GM12892 (cell line): ENCODE results near the gene TRAPPC1.
"Not testable (repeated sequence)": the region's sequence is repeated elsewhere in the genome, so short reads cannot be mapped to it uniquely, and the experiment has no call there.

Source experiments
- DNase-seq: peaks from one replicate; pipeline ENCODE4 v3.0.0; 2011; ENCODE audit not compliant: insufficient read length
- FAIRE-seq: peaks from 2 replicates; lab custom pipeline; 2011; peaks lifted over from hg19 to GRCh38; lab: Jason Lieb, UNC
- POLR2A ChIP-seq: IDR thresholded peaks from 2 replicates; pipeline ENCODE4 v1.6.1; 2011; ENCODE audit warnings: low read depth, low read length, control low read depth
- POLR2AphosphoS5 ChIP-seq: IDR thresholded peaks from 2 replicates; pipeline ENCODE4 v1.6.1; 2011; ENCODE audit warnings: low read depth, low read length, control low read depth
- TAF1 ChIP-seq: IDR thresholded peaks from 2 replicates; pipeline ENCODE4 v1.6.1; 2011; ENCODE audit warnings: low read depth, mild to moderate bottlenecking, control low read depth, low read length, borderline replicate concordance

The TRAPPC1 gene

DNA sequence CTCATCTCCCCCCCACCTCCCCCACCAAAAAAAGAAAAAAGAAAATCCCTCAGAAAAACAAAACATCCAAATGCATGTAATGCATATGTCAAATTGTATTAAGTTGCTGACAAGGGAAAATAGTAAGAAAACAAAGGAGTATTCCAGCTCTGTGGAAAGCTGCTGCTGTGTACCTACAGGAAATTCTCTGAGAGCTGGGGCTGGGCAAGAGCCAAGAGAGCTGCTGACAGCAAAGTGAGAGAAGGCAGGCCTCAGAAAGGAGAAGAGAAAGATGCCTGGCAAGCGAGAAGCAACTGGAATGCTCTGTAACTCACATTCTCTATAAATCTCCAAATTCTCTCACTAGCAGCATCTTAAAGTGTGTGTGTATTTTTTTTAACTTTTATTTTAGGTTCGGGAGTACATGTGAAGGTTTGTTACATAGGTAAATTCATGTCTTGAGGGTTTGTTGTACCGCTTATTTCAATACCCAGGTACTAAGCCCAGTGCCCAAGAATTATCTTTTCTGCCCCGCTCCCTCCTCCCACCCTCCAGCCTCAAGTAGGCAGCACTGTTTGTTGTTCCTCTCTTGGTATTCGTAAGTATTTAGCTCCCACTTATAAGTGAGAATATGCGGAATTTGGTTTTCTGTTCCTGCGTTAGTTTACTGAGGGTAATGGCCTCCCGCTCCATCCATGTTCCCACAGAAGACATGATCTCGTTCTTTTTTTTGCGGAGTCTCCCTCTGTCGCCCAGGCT, 24.7 kb upstream of the TRAPPC1 start:
- FAIRE-seq (no peak), DNase-seq (no peak)
- TF ChIP-seq TAF1: no peak
- no peak for TF ChIP-seq POLR2AphosphoS5
- TF ChIP-seq POLR2A: no peak

DNA sequence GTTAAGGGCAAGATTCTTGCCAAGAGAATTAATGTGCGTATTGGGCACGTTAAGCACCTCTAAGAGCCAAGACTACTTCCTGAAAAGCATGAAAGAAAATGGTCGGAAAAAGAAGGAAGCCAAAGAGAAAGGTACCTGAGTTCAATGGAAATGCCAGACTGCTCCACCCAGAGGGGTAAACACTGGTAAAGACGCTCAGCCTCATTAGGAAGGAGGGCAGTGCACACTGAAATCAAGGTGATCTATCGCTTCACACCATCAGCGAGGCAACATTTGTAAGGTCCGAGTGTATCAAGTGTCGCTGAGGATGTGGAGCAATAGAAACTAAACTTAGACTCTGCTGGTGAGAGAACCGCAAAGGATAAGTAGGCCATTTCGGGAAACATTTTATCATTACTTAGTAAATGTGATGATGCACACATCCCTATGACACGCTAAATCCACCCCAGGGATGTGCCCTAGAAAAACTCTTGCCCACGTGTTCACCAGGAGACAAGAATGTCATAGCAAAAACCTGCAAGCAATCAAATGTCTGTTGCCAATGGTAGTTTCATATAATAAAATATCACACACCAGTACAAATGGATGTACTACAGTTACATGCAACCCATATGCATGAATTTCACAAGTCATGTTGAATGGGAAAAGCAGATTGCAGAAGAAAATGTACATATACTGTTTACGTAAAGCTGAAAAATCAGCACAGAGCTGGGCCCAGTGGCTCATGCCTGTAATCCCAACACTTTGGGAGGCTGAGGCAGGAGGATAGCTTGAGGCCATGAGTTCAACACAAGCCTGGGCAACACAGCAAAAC, 23.9 kb upstream of the TRAPPC1 start:
- no peak for FAIRE-seq
- TF ChIP-seq POLR2A (no peak), TAF1 (no peak), POLR2AphosphoS5 (no peak)
- no peak for DNase-seq

DNA sequence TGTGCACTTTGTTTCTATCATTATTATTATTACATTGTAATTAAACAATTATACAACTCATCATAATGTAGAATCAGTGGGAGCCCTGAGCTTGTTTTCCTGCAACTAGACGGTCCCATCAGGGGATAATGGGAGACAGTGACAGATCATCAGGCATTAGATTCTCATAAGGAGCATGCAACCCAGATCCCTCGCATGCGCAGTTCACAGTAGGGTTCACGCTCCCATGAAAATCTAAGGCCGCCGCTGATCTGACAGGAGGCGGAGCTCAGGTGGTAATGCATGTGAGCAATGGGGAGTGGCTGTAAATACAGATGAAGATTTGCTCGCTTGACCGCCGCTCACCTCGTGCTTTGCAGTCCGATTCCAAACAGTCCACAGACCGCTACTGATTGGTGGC, 21.5 kb upstream of the TRAPPC1 start:
- not testable (repeated sequence) for DNase-seq, FAIRE-seq

DNA sequence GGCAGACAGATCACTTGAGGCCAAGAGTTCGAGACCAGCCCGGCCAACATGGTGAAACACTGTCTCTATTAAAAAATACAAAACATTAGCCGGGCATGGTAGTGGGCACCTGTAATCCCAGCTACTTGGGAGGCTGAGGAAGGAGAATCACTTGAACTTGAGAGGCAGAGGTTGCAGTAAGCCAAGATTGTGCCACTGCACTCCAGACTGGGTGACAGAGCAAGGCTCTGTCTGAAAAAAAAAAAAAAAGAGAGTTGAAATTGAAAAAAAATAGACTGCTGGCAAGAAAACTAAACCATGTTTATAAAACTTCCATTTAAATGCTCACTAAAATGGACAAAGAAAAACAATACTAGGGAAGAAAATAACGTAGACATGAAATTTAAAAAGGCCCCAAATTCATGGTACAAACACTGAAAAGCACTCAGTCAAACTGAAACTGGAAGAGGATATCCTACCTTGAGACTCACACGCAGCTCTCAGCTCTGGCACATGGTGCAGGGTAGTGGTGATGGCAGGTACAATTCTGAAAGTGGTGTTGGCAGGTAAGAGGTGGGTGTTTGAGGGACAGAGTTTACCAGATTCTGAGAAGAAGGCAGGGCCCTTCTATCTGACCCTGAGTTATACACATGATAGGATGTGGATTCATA, 19.5 kb upstream of the TRAPPC1 start:
- TF ChIP-seq POLR2AphosphoS5 (peak; percentile 43; the same call in 1 of the 2 replicates), POLR2A (no peak), TAF1 (no peak)

DNA sequence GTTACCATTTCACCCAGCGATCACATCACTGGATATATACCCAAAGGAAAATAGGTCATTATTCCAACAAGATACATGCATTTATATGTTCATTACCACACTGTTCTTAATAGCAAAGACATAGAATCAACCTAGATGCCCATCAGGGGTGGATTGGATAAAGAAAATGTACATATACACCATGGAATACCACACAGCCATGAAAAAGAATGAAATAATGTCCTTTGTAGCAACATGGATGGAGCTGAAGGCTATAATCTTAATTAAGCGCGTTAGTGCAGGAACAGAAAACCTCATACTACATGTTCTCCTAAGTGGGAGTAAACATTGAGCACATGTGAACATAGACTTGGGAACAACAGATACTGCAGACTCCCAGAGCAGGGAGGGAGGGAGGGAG, 18.8 kb upstream of the TRAPPC1 start:
- TF ChIP-seq TAF1 (no peak), POLR2AphosphoS5 (no peak), POLR2A (no peak)
- no peak for FAIRE-seq

More for the DNA sequence above, 19.5 kb upstream of the TRAPPC1 start:
- FAIRE-seq (peak; percentile 93), DNase-seq (no peak)

DNA sequence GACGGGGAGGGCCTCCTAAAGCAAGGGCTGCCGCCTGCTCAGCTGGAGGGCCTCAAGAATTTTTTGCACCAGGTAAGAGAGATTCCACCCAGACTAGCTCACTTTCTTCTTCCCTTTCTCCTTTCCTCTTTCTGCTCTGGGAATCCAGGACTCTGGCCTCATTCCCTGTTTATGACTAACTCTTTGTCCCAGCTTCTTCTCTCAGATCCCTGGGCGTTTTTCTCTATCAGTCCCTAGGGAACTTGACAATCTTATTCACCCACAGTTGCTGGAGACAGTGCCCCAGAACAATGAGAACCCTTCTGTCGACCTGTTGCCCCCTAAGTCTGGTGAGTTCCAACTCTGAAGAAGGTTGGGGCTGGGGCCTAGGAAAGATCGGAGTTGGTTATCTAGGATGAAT, 15.9 kb upstream of the TRAPPC1 start:
- DNase-seq (no peak), FAIRE-seq (no peak)
- no peak for TF ChIP-seq POLR2A
- TF ChIP-seq POLR2AphosphoS5: no peak
- TF ChIP-seq TAF1: no peak

More for the DNA sequence above, 18.8 kb upstream of the TRAPPC1 start:
- DNase-seq: no peak

DNA sequence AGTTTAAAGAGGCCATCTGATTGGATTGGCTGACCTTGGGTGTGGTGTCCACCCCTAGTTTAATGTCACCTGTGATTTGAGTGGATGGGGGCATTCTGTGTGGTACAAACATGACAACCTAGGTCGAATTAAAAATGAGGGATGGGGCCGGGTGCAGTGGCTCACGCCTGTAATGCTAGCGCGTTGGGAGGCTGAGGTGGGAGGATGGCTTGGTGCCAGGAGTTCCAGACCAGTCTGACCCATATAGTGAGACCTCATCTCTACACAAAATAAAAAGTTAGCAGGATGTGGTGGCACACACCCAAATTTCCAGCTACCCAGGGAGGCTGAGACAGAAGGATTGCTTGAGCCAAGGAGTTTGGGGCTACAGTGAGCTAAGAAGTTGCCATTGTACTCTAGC, 14.7 kb upstream of the TRAPPC1 start:
- no peak for TF ChIP-seq POLR2AphosphoS5
- no peak for TF ChIP-seq TAF1
- TF ChIP-seq POLR2A: no peak
- DNase-seq (no peak), FAIRE-seq (no peak)

DNA sequence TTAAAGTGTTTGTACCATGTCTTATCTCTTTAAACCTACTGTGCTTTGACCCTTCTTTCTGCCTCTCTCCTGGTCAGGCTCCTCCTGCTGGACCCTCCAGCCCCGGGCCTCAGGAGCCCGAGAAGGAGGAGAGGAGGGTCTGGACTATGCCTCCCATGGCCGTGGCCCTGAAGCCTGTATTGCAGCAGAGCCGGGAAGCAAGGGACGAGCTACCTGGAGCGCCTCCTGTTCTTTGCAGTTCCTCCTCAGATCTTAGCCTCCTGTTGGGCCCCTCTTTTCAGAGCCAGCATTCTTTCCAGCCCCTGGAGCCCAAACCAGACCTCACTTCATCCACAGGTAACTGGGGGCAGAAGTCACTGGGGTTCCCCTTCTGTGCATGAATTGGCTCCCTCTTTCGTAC, 13.9 kb upstream of the TRAPPC1 start:
- DNase-seq (no peak), FAIRE-seq (no peak)
- TF ChIP-seq POLR2AphosphoS5 (no peak), TAF1 (no peak)

DNA sequence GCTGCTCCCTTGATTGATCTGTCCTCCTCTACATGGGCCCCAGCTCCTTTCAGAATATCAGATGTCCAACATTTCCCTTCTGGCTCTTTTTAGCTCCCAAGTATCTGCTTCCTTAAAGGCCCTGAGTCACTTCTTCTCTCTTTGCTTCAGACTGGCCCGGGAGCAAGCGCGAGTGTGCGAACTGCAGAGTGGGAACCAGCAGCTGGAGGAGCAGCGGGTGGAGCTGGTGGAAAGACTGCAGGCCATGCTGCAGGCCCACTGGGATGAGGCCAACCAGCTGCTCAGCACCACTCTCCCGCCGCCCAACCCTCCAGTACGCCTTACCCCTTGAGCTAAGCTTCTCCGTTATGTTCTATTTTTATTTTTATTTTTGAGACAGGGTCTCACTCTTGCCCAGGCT, 12.6 kb upstream of the TRAPPC1 start:
- TF ChIP-seq TAF1 (no peak), POLR2AphosphoS5 (no peak), POLR2A (no peak)
- FAIRE-seq (no peak), DNase-seq (no peak)

DNA sequence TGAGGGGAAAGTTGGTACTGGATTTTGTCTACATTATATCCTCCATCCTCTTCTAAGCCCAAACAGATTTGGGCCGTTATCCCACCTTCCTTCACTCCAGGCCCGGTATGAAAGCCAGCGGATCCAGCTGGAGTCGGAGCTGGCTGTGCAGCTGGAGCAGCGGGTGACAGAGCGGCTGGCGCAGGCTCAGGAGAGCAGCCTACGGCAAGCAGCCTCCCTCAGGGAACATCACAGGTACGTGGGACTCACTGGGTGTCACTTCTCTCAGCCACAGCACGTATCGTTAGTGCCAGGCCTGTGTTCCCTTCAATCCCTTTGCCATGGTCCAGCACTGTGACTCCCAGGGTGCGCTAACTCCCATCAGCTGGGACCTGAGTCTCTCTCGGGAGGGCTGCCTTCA, 11.5 kb upstream of the TRAPPC1 start:
- TF ChIP-seq POLR2A (no peak), TAF1 (no peak), POLR2AphosphoS5 (no peak)
- no peak for FAIRE-seq
- no peak for DNase-seq

DNA sequence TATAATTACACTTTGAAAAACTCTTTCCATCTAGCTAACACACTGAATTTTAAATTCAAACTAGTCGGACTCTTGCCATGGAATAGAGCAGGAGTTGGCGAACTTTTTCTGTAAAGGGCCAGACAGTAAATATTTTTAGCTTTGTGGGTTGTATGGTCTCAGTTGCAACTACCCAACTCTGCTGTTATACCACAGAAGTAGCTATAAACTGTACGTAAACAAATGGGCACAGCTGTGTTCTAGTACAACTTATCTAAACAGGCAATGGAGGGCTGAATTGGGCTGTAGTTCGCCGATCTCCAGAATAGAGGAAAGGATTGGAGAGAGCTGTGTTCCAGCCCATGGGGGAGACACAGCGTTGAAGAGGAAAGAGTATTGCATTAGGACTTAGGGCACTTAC, 9.0 kb upstream of the TRAPPC1 start:
- no peak for DNase-seq
- FAIRE-seq: no peak
- TF ChIP-seq TAF1 (no peak), POLR2AphosphoS5 (no peak), POLR2A (no peak)

DNA sequence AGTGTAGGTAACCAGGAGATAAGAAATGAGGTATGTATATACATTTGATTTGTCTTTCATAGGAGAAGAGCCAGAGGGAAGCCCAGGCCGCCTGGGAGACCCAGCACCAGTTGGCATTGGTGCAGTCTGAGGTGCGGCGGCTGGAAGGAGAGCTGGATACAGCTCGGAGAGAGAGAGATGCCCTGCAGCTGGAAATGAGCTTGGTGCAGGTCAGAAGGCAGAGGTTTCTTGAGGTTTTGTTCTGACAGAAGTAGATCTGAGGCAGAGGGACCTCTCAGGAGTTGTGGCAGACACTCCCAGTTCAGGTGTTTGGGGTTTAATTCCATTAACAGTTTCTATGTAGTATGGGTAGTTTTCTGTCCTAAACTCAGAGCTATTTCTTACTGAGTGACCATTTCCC, 8.3 kb upstream of the TRAPPC1 start:
- DNase-seq: no peak
- TF ChIP-seq TAF1 (no peak), POLR2AphosphoS5 (no peak), POLR2A (no peak)
- no peak for FAIRE-seq

DNA sequence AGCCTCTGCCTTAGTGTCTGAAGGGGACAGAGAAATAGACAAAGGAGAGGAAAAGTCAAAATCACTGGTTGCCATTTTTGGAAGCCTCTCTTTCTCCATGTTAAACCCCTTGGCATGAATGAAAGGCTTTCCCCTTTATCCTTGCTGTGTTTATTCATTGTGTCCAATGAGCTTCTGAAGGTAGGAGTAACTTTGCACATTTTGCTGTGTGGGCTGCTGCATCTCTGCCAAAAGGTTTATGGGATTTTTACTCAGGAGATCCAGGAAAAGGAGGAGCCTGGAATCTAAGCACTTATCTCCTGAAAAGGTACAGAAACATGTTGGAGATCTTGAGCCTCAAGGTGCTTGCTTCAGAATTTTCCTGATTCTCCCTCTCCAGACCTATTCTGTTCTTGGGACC, 4.1 kb upstream of the TRAPPC1 start:
- FAIRE-seq (no peak), DNase-seq (no peak)
- TF ChIP-seq TAF1 (no peak), POLR2A (no peak), POLR2AphosphoS5 (no peak)

DNA sequence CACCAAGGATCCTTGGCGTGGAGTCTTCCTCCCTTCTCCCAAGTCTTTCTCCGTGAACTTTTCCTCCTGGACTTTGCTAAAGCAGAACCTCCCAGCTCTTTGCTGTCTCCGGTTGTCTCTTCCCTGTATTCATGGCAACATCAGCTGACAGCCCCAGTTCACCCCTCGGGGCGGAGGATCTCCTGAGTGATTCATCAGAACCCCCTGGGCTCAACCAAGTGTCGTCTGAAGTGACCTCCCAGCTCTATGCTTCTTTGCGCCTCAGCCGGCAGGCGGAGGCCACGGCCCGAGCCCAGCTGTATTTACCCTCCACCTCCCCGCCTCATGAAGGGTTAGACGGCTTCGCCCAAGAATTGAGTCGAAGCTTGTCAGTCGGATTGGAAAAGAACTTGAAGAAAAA, 1.2 kb upstream of the TRAPPC1 start:
- DNase-seq (peak; percentile 52), FAIRE-seq (peak; percentile 71)

More for the DNA sequence above, 1.2 kb upstream of the TRAPPC1 start:
- TF ChIP-seq TAF1 (no peak), POLR2AphosphoS5 (no peak), POLR2A (no peak)
